Pancreas (tissue), 10 donors: ENCODE data around the gene PTPN6. TPM values are rescaled to one million over a fixed set of nuclear protein-coding genes. Genes with fewer than 3 reads are reported as not detected.

Experiments used
- ATAC-seq, 4 donors: fragments of 200-7000 bp; cut with Tn5 transposase; one replicate each; pipeline versions ENCODE4 v1.8.0 to v1.9.1; 2020; ENCODE audit warnings: mild to moderate bottlenecking in 4 of 4, moderate library complexity in 4 of 4
- DNase-seq, 6 donors: peaks; one replicate each; pipeline ENCODE4 v3.0.0-alpha.2; 2020
- FAIRE-seq: peaks from 2 replicates; lab custom pipeline; 2012; peaks lifted over from hg19 to GRCh38; lab: Jason Lieb, UNC
- H3K27ac ChIP-seq, 4 donors: fragments of 200-600 bp; sonication (generic); 1 replicate in 3 of 4; 2 replicates in 1 of 4; pipeline versions ENCODE4 v1.5.0 to v1.8.0; 2020
- H3K27me3 ChIP-seq, 4 donors: fragments of 200-600 bp; one replicate each; pipeline ENCODE4 v1.8.0; 2021
- H3K36me3 ChIP-seq, 3 donors: fragments of 200-600 bp; sonication (generic) in 1 of 3; one replicate each; pipeline versions ENCODE4 v1.5.0 to v1.8.0; 2020 to 2021
- H3K4me1 ChIP-seq, 3 donors: fragments of 200-600 bp; one replicate each; pipeline ENCODE4 v1.8.0; 2021
- H3K4me3 ChIP-seq, 4 donors: fragments of 200-600 bp; sonication (generic) in 2 of 4; one replicate each; pipeline versions ENCODE4 v1.5.0 to v1.8.0; 2020 to 2021
- H3K9me3 ChIP-seq, 4 donors: fragments of 200-600 bp; one replicate each; pipeline ENCODE4 v1.8.0; 2021
- WGBS, 2 donors: extraction: QIAGEN DNeasy Blood & Tissue Kit; methylation state at CpG; one replicate each; pipeline ENCODE4 v1.1.7; 2013; 5-methylcytosine and 5-hydroxymethylcytosine counted together
- intact Hi-C, 3 donors: fragments of 100-400 bp; cut with DNase I; formaldehyde crosslinking; loops; one replicate each; pipeline versions ENCODE4 v1.11.1 to v1.14.2; 2022
- polyA plus RNA-seq, 2 donors: library from polyadenylated mRNA; stranded (reverse); fragments of 200-250 nt; gene quantifications; one replicate each; pipeline ENCODE4 v1.2.3, GENCODE V29; 2013
- total RNA-seq, 6 donors: library from RNA; stranded (reverse); fragmentation: NEBNext Ultra II Directional in 4 of 6; extraction: Animal tissue kit (Norgen Biotek cat#: 25700) in 4 of 6; gene quantifications; one replicate each; pipeline versions ENCODE4 v1.2.1 to v1.2.4, GENCODE V29; 2021 to 2023
- TF ChIP-seq, protein P1 (sequence below), 4 donors: fragments of 200-600 bp; sonication (generic) in 3 of 4; IDR thresholded peaks; one replicate each; pipeline versions ENCODE4 v1.5.0 to v1.8.0; 2021; ENCODE audit warnings: antibody characterized with exemption in 4 of 4
- donor health status: healthy with polysubstance abuse.
- donor health status: DM: no; HTN: no; CAD: no; lungs with moderate emphysema.
- donor health status: DM: no; HTN: no; CAD: no.
- donor health status: control.
- donor health status: control.
- donor health status: Bipolar disorder and iron deficiency.
- donor health status: DM: yes; HTN: yes; CAD: no.
- donor health status: DM: no; HTN: no; CAD: no.
- donor health status: DM: no; HTN: no; CAD: no.
- donor health status: DM: yes; HTN: yes; CAD: no.

PTPN6 gene
- total and polyA plus RNA-seq, 8 donors, result 13.3 to 53.1 (median 20.3) TPM

GRCh38 chr12:6934110-6934509 is 17.0 kb upstream of the PTPN6 start:
- Histone ChIP-seq H3K9me3 (no peaks in the 10 kb centered on the region), H3K4me1 (peaks cover 13 to 29% (median 19%) of the 10 kb centered on the region in 3 donors), H3K27me3 (no peaks in the 10 kb centered on the region), H3K4me3 (no peak overlapping the region), H3K27ac (peak overlapping the region in 2 of 4 donors; percentile 0 to 23), H3K36me3 (peaks cover 0 to 8% (median 0%) of the 10 kb centered on the region in 3 donors)
- DNase-seq, result peak in 2 of 6 donors; percentile 38 to 46
- 52 to 57% methylated on average over 7 to 8 of the region's 8 CpGs for WGBS, 2 donors
- TF ChIP-seq, protein P1, sequence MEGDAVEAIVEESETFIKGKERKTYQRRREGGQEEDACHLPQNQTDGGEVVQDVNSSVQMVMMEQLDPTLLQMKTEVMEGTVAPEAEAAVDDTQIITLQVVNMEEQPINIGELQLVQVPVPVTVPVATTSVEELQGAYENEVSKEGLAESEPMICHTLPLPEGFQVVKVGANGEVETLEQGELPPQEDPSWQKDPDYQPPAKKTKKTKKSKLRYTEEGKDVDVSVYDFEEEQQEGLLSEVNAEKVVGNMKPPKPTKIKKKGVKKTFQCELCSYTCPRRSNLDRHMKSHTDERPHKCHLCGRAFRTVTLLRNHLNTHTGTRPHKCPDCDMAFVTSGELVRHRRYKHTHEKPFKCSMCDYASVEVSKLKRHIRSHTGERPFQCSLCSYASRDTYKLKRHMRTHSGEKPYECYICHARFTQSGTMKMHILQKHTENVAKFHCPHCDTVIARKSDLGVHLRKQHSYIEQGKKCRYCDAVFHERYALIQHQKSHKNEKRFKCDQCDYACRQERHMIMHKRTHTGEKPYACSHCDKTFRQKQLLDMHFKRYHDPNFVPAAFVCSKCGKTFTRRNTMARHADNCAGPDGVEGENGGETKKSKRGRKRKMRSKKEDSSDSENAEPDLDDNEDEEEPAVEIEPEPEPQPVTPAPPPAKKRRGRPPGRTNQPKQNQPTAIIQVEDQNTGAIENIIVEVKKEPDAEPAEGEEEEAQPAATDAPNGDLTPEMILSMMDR (IDR thresholded peaks at IDR 0.05), result no peak
- no peak for ATAC-seq
- intact Hi-C loops, result no loop called here
- FAIRE-seq, result no peak

- Histone ChIP-seq H3K27me3 (no peaks in the 10 kb centered on the region), H3K4me3 (no peak overlapping the region), H3K27ac (no peak overlapping the region), H3K9me3 (no peaks in the 10 kb centered on the region), H3K4me1 (peaks cover 4 to 19% (median 10%) of the 10 kb centered on the region in 3 donors), H3K36me3 (peaks cover 0 to 8% (median 0%) of the 10 kb centered on the region in 3 donors)
- ATAC-seq (no peak), DNase-seq (peak in 2 of 6 donors; percentile 52 to 75), FAIRE-seq (no peak)
- TF ChIP-seq, protein P1 (IDR thresholded peaks at IDR 0.05), result no peak
- intact Hi-C loops, result no loop called here
- WGBS, 2 donors, result 76 to 83% methylated on average over 13 to 14 of the region's 14 CpGs
Observed at GRCh38 chr12:6935371-6936193, 15.6 kb upstream of the PTPN6 start.

DNA sequence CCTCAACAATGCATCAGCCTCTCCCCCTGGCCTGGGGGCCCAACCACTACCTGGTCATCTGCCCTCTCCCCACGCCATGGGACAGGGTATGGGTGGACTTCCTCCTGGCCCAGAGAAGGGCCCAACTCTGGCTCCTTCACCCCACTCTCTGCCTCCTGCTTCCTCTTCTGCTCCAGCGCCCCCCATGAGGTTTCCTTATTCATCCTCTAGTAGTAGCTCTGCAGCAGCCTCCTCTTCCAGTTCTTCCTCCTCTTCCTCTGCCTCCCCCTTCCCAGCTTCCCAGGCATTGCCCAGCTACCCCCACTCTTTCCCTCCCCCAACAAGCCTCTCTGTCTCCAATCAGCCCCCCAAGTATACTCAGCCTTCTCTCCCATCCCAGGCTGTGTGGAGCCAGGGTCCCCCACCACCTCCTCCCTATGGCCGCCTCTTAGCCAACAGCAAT is 14.9 kb upstream of the PTPN6 start:
- intact Hi-C loops, result no loop called here
- no peak overlapping the region for H3K4me3 ChIP-seq
- ATAC-seq (no peak), DNase-seq (no peak), FAIRE-seq (no peak)
- no peak overlapping the region for H3K27ac ChIP-seq
- H3K9me3 ChIP-seq, result no peaks in the 10 kb centered on the region
- peaks cover 4 to 15% (median 6%) of the 10 kb centered on the region in 3 donors for H3K4me1 ChIP-seq
- peaks cover 0 to 9% (median 0%) of the 10 kb centered on the region in 3 donors for H3K36me3 ChIP-seq
- TF ChIP-seq, protein P1 (IDR thresholded peaks at IDR 0.05), result no peak
- WGBS, 2 donors, result 89 to 100% methylated on average over 3 of the region's 3 CpGs
- H3K27me3 ChIP-seq, result no peaks in the 10 kb centered on the region

GRCh38 chr12:6936636-6937480 is 14.3 kb upstream of the PTPN6 start:
- intact Hi-C loops, result no loop called here
- H3K4me1 ChIP-seq, result peaks cover 4 to 11% (median 5%) of the 10 kb centered on the region in 3 donors
- peak overlapping the region; percentile 91 to 93 (median 92) for H3K27ac ChIP-seq
- peak; percentile 13 to 29 (median 20) for ATAC-seq
- H3K9me3 ChIP-seq, result no peaks in the 10 kb centered on the region
- no peak for FAIRE-seq
- TF ChIP-seq, protein P1 (IDR thresholded peaks at IDR 0.05), result no peak
- peaks cover 0 to 12% (median 0%) of the 10 kb centered on the region in 3 donors for H3K36me3 ChIP-seq
- peak overlapping the region; percentile 43 to 65 (median 55) for H3K4me3 ChIP-seq
- 22% methylated on average over 34 to 36 of the region's 36 CpGs for WGBS, 2 donors
- peak in 4 of 6 donors; percentile 58 to 89 (median 76) for DNase-seq
- H3K27me3 ChIP-seq, result no peaks in the 10 kb centered on the region
